ENCODE results near the gene ARMC2.

DNA sequence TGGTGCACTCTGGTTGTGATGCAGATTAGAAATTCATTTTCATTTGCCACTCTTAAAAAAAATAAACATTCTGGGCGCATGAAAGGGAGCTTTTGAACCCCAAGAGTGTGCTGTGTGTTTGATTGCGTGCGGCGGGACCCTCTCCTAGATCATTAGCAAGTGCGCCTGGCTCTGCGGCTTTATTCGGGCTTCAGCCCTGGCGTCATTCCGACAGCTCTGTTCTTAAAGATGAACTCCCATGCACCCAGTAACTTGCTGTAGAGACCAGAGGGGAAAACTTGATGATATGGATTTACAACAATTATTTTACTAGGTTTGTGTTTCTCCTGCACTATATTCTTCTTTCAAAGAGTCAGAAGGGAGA, 48.9 kb upstream of the ARMC2 start:
- TF ChIP-seq, protein P1, sequence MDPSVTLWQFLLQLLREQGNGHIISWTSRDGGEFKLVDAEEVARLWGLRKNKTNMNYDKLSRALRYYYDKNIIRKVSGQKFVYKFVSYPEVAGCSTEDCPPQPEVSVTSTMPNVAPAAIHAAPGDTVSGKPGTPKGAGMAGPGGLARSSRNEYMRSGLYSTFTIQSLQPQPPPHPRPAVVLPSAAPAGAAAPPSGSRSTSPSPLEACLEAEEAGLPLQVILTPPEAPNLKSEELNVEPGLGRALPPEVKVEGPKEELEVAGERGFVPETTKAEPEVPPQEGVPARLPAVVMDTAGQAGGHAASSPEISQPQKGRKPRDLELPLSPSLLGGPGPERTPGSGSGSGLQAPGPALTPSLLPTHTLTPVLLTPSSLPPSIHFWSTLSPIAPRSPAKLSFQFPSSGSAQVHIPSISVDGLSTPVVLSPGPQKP (IDR thresholded peaks at IDR 0.05; ENCODE audit: borderline replicate concordance, low read depth, low read length): no peak
- no peak for TF ChIP-seq POLR2A (IDR thresholded peaks at IDR 0.05; ENCODE audit: low read depth, low read length)
- TF ChIP-seq, protein P2, sequence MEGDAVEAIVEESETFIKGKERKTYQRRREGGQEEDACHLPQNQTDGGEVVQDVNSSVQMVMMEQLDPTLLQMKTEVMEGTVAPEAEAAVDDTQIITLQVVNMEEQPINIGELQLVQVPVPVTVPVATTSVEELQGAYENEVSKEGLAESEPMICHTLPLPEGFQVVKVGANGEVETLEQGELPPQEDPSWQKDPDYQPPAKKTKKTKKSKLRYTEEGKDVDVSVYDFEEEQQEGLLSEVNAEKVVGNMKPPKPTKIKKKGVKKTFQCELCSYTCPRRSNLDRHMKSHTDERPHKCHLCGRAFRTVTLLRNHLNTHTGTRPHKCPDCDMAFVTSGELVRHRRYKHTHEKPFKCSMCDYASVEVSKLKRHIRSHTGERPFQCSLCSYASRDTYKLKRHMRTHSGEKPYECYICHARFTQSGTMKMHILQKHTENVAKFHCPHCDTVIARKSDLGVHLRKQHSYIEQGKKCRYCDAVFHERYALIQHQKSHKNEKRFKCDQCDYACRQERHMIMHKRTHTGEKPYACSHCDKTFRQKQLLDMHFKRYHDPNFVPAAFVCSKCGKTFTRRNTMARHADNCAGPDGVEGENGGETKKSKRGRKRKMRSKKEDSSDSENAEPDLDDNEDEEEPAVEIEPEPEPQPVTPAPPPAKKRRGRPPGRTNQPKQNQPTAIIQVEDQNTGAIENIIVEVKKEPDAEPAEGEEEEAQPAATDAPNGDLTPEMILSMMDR (conservative IDR thresholded peaks at IDR 0.05; ENCODE audit: low read depth, low read length): no peak
